Mammary epithelial cell (primary cell): Measurements from ENCODE around the gene LRMDA.

Source experiments
- EZH2 ChIP-seq: IDR thresholded peaks from 2 replicates; pipeline ENCODE4 v1.6.1; 2012; ENCODE audit warnings: low read length, inconsistent platforms, borderline replicate concordance
- TF ChIP-seq, protein P1 (sequence below), 2 donors: IDR thresholded peaks in 1 of 2; conservative IDR thresholded peaks in 1 of 2; 2 replicates each; pipeline ENCODE4 v1.5.1; 2011 to 2012; ENCODE audit warnings: inconsistent platforms in 2 of 2, low read length in 2 of 2, mild to moderate bottlenecking in 2 of 2, control low read depth in 1 of 2, low read depth in 1 of 2; ENCODE audit not compliant: insufficient read depth in 1 of 2; ENCODE audit errors: extremely low read depth in 1 of 2

DNA sequence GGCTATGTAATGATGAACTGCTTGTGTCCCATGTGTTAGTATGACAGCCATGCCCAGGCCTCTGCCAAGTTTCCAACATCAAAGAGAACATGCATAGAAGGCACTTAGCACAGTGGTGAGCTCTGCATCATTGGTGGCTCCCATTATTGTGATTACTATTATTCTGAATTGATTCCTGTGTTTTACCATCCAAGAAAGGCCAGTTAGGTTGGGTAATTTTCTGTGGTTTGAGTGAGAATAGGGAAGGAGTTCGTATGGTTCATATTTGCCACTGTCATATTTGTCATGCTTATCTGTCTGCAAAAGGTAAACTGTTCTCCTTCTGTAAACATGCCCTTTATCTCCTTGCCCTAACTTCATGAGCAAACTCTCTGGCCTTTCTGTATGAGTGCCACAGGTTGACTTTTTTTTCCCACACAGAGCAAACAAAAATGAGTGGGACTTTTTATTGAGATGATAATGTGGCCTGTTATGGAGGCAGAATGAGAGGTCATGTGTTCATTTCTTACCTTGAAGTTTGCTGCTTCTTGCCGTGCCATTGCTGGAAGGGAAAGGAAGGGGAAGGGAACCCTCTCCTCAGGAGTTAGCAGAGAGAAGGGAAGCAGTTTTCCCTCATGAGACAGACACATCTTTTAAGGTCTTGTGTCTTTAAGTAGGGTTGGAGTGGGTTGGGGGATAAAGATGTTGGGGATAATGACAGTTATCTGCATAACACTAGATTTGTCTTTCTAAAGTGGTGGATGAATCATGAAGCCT is 301.9 kb downstream of the LRMDA start:
- TF ChIP-seq, protein P1, sequence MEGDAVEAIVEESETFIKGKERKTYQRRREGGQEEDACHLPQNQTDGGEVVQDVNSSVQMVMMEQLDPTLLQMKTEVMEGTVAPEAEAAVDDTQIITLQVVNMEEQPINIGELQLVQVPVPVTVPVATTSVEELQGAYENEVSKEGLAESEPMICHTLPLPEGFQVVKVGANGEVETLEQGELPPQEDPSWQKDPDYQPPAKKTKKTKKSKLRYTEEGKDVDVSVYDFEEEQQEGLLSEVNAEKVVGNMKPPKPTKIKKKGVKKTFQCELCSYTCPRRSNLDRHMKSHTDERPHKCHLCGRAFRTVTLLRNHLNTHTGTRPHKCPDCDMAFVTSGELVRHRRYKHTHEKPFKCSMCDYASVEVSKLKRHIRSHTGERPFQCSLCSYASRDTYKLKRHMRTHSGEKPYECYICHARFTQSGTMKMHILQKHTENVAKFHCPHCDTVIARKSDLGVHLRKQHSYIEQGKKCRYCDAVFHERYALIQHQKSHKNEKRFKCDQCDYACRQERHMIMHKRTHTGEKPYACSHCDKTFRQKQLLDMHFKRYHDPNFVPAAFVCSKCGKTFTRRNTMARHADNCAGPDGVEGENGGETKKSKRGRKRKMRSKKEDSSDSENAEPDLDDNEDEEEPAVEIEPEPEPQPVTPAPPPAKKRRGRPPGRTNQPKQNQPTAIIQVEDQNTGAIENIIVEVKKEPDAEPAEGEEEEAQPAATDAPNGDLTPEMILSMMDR (conservative IDR thresholded peaks at IDR 0.05 in 1 of 2, IDR thresholded peaks at IDR 0.05 in 1 of 2; ENCODE audit: extremely low read depth in 1 of 2, insufficient read depth in 1 of 2, low read depth in 1 of 2, low read length in 2 of 2): no peak
- TF ChIP-seq EZH2: no peak
